ENCODE results near the gene CAMKK1. TPM values are rescaled to one million over a fixed set of nuclear protein-coding genes. Genes with fewer than 3 reads are reported as not detected.
A peak's percentile ranks its signal among the peaks of the same experiment; 100 is the strongest.

CAMKK1 gene
- total RNA-seq, 1 donor from 2014 or later = 6.6 TPM

- Mint-ChIP-seq H3K4me3 (ENCODE audit: low read depth) (no peak overlapping the region), H3K36me3 (ENCODE audit: low read depth) (no peaks in the 10 kb centered on the region), H3K9me3 (no peaks in the 10 kb centered on the region), H3K27ac (no peak overlapping the region), H3K4me1 (ENCODE audit: low read depth) (no peaks in the 10 kb centered on the region), H3K27me3 (ENCODE audit: low read depth) (no peaks in the 10 kb centered on the region)
- intact Hi-C loops (cut with micrococcal nuclease) = no loop called here
- DNase-seq (ENCODE audit: low spot score) = no peak
Measured at GRCh38 chr17:3903051-3903825, 10.4 kb upstream of the CAMKK1 start.

DNA sequence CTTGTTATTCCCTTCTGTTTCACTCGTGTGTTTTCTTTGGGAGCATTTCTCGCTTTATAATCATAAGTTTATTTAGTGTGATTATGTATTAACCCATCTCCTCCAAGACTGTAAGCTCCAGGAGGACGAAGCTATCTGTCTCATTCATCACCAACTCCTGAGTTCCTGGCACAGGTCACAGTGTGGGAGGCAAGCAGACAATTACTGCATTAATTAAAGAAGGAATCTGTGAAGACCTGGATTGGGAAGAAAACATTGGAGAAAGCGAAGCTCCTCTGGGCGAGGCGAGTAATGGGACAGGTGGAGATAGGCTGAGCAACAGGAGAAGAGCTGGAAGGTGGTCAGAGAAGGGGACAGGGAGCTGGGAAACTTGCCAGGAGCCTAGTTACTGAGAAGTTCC is 7.8 kb upstream of the CAMKK1 start:
- Mint-ChIP-seq H3K27ac (no peak overlapping the region), H3K9me3 (no peaks in the 10 kb centered on the region), H3K27me3 (ENCODE audit: low read depth) (no peaks in the 10 kb centered on the region), H3K4me3 (ENCODE audit: low read depth) (no peak overlapping the region), H3K36me3 (ENCODE audit: low read depth) (no peaks in the 10 kb centered on the region), H3K4me1 (ENCODE audit: low read depth) (no peaks in the 10 kb centered on the region)
- intact Hi-C loops (cut with micrococcal nuclease) = no loop called here
- no peak for DNase-seq (ENCODE audit: low spot score)

DNA sequence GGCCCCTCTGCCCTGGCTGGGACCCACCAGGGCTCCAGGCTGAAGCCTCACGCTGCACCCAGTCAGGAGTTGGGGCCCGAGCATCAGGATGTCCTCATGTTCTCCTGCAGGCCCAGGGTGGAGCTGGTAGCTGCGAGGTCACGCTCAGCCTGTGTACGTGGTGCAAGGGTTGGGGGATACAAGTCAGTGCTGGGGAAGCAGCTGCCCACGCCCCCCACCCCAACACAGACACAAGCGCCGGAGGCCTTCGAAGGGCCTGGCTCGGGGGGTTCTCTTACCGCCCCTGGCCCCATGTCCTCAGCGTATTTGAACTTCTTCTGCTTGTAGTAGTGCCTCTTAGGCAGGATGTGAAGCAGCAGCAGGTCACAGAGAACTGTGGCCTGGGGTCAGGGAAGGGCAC is 4.9 kb upstream of the CAMKK1 start:
- Mint-ChIP-seq H3K4me3 (ENCODE audit: low read depth) (no peak overlapping the region), H3K27me3 (ENCODE audit: low read depth) (no peaks in the 10 kb centered on the region), H3K36me3 (ENCODE audit: low read depth) (no peaks in the 10 kb centered on the region), H3K9me3 (no peaks in the 10 kb centered on the region), H3K4me1 (ENCODE audit: low read depth) (peaks cover 10% of the 10 kb centered on the region), H3K27ac (no peak overlapping the region)
- intact Hi-C loops (cut with micrococcal nuclease) = no loop called here
- DNase-seq (ENCODE audit: low spot score) = no peak

GRCh38 chr17:3896968-3897235 is 4.0 kb upstream of the CAMKK1 start:
- Mint-ChIP-seq H3K36me3 (ENCODE audit: low read depth) (no peaks in the 10 kb centered on the region), H3K27ac (no peak overlapping the region), H3K9me3 (no peaks in the 10 kb centered on the region), H3K4me1 (ENCODE audit: low read depth) (peaks cover 12% of the 10 kb centered on the region), H3K27me3 (ENCODE audit: low read depth) (no peaks in the 10 kb centered on the region), H3K4me3 (ENCODE audit: low read depth) (no peak overlapping the region)
- DNase-seq (ENCODE audit: low spot score) = no peak
- intact Hi-C loops (cut with micrococcal nuclease) = no loop called here

GRCh38 chr17:3896108-3896967 is 3.5 kb upstream of the CAMKK1 start:
- H3K9me3 Mint-ChIP-seq = no peaks in the 10 kb centered on the region
- no peak for DNase-seq (ENCODE audit: low spot score)
- peaks cover 17% of the 10 kb centered on the region for H3K4me1 Mint-ChIP-seq (ENCODE audit: low read depth)
- peaks cover 3% of the 10 kb centered on the region for H3K27me3 Mint-ChIP-seq (ENCODE audit: low read depth)
- no peak overlapping the region for H3K27ac Mint-ChIP-seq
- intact Hi-C loops (cut with micrococcal nuclease) = no loop called here
- H3K36me3 Mint-ChIP-seq (ENCODE audit: low read depth) = no peaks in the 10 kb centered on the region
- H3K4me3 Mint-ChIP-seq (ENCODE audit: low read depth) = no peak overlapping the region

GRCh38 chr17:3895354-3895753 is 2.5 kb upstream of the CAMKK1 start:
- Mint-ChIP-seq H3K4me1 (ENCODE audit: low read depth) (peaks cover 20% of the 10 kb centered on the region), H3K4me3 (ENCODE audit: low read depth) (no peak overlapping the region), H3K27me3 (ENCODE audit: low read depth) (peaks cover 6% of the 10 kb centered on the region), H3K36me3 (ENCODE audit: low read depth) (no peaks in the 10 kb centered on the region), H3K9me3 (no peaks in the 10 kb centered on the region), H3K27ac (no peak overlapping the region)
- DNase-seq (ENCODE audit: low spot score) = no peak
- intact Hi-C loops (cut with micrococcal nuclease) = no loop called here

DNA sequence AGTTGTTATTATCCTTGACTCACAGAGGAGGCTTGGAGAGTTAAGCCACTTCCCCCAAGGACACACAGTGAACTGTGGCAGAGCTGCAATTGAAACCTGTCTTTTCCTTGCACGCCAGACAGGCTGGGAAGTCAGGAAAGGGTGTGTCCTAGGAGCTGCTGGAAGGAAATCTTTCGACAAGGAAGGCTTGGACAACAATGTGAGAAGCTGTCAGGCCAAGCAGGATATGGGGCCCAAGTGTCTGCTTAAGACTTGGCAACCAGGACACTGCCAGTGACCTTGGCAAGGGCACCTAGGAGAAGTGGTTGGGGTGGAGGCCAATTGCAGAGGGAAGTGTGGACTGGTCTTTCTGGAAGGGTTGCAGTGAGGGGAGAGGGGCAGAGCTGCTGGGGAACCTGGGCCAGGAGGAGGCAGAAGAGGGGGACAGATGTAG is 2.1 kb upstream of the CAMKK1 start:
- H3K36me3 Mint-ChIP-seq (ENCODE audit: low read depth) = no peaks in the 10 kb centered on the region
- no peak overlapping the region for H3K4me3 Mint-ChIP-seq (ENCODE audit: low read depth)
- peaks cover 6% of the 10 kb centered on the region for H3K27me3 Mint-ChIP-seq (ENCODE audit: low read depth)
- H3K9me3 Mint-ChIP-seq = no peaks in the 10 kb centered on the region
- intact Hi-C loops (cut with micrococcal nuclease) = no loop called here
- H3K4me1 Mint-ChIP-seq (ENCODE audit: low read depth) = peaks cover 23% of the 10 kb centered on the region
- no peak overlapping the region for H3K27ac Mint-ChIP-seq
- no peak for DNase-seq (ENCODE audit: low spot score)

DNA sequence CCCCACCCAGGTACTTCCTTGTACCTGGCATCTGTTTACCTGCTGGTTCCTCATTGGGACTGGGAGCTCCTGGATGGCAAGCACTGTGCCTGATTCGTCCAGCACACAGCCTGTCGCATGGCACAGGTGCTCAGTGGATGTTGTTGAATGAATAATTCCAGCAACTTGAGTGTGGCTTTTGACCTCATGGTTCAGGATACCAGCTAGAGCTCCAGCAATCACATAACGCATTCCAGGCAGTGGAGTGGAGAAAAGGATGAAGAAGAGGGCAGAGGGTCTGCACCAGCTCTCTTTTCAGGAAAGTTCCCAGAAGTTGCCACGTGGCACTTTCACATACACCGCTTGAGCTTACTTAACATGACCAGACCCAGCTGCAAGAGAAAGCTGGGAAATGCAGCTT is 1.3 kb upstream of the CAMKK1 start:
- intact Hi-C loops (cut with micrococcal nuclease) = no loop called here
- H3K9me3 Mint-ChIP-seq = no peaks in the 10 kb centered on the region
- H3K27me3 Mint-ChIP-seq (ENCODE audit: low read depth) = peaks cover 6% of the 10 kb centered on the region
- peaks cover 23% of the 10 kb centered on the region for H3K4me1 Mint-ChIP-seq (ENCODE audit: low read depth)
- no peaks in the 10 kb centered on the region for H3K36me3 Mint-ChIP-seq (ENCODE audit: low read depth)
- peak overlapping the region; percentile 79 for H3K27ac Mint-ChIP-seq
- peak overlapping the region; percentile 79 for H3K4me3 Mint-ChIP-seq (ENCODE audit: low read depth)
- DNase-seq (ENCODE audit: low spot score) = no peak

GRCh38 chr17:3893720-3894116 is 865 bp upstream of the CAMKK1 start:
- H3K4me1 Mint-ChIP-seq (ENCODE audit: low read depth) = peaks cover 23% of the 10 kb centered on the region
- DNase-seq (ENCODE audit: low spot score) = no peak

DNA sequence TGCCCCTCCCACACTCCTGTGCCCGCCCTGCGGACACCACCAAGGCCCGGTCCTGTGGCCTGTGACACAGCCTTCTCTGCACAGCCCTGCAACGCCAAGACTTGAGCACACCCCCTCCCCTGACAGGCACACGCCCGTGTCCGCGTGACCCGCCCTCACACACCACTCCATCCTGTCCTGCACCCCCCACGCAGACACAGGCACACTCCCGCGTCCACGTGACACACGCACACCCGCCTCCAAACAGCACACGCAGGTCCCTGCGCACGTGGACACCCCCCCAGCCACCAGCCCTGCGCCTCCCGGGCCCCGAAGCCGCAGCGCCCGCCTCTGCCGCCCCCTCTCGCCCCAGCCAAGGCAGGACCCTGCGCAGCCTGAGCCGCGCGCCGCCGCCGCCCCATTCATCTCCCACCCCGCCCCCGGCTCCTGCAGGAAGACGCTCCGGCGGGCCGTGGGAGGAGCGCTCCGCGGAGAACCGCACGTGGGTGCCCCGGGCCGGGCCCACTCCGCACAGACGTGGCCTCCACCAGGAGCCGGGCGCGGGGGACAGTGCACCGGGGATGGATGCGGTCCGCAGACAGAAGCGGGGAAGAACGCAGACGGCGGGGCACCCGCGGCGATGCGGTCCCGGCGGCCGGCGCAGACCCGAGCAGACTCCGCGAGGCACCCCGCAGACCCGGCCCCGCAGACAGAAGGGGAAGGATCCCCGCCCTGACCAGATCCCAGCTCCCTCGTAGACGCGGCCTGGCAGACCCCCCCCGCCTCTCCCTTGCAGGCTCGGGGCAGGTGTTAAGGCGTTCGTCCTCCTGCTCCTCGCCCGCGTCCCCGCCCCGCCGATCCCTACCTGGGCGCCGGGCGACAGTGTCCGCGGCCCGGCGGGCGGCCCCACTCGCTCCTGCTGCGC is 506 bp downstream of the CAMKK1 start:
- peak overlapping the region; percentile 74 for H3K4me3 Mint-ChIP-seq (ENCODE audit: low read depth)
- H3K27me3 Mint-ChIP-seq (ENCODE audit: low read depth) = peaks cover 6% of the 10 kb centered on the region
- H3K36me3 Mint-ChIP-seq (ENCODE audit: low read depth) = no peaks in the 10 kb centered on the region
- peak overlapping the region; percentile 66 for H3K27ac Mint-ChIP-seq
- peak; percentile 69 for DNase-seq (ENCODE audit: low spot score)
- peaks cover 26% of the 10 kb centered on the region for H3K4me1 Mint-ChIP-seq (ENCODE audit: low read depth)
- intact Hi-C loops (cut with micrococcal nuclease) = loop anchor here (2.0 kb wide), 1 partner anchor 46 kb away; the partner anchor contains the start of gene NCBP3
- no peaks in the 10 kb centered on the region for H3K9me3 Mint-ChIP-seq

More at GRCh38 chr17:3893720-3894116, 865 bp upstream of the CAMKK1 start:
- intact Hi-C loops (cut with micrococcal nuclease) = loop anchor here (2.0 kb wide), 1 partner anchor 47 kb away; the partner anchor contains the start of gene NCBP3
- peak overlapping the region; percentile 79 for H3K4me3 Mint-ChIP-seq (ENCODE audit: low read depth)
- H3K9me3 Mint-ChIP-seq = no peaks in the 10 kb centered on the region
- H3K27ac Mint-ChIP-seq = peak overlapping the region; percentile 79
- peaks cover 6% of the 10 kb centered on the region for H3K27me3 Mint-ChIP-seq (ENCODE audit: low read depth)
- H3K36me3 Mint-ChIP-seq (ENCODE audit: low read depth) = no peaks in the 10 kb centered on the region

GRCh38 chr17:3891626-3892094 is 1.2 kb downstream of the CAMKK1 start:
- intact Hi-C loops (cut with micrococcal nuclease) = loop anchor here (2.0 kb wide), 1 partner anchor 45 kb away; the partner anchor contains the start of gene NCBP3
- no peak for DNase-seq (ENCODE audit: low spot score)
- Mint-ChIP-seq H3K4me1 (ENCODE audit: low read depth) (peaks cover 33% of the 10 kb centered on the region), H3K9me3 (no peaks in the 10 kb centered on the region), H3K36me3 (ENCODE audit: low read depth) (no peaks in the 10 kb centered on the region), H3K27me3 (ENCODE audit: low read depth) (peaks cover 6% of the 10 kb centered on the region), H3K4me3 (ENCODE audit: low read depth) (peak overlapping the region; percentile 74), H3K27ac (peak overlapping the region; percentile 60)

GRCh38 chr17:3890878-3891219 is 2.0 kb downstream of the CAMKK1 start:
- H3K27ac Mint-ChIP-seq = no peak overlapping the region
- H3K4me1 Mint-ChIP-seq (ENCODE audit: low read depth) = peaks cover 35% of the 10 kb centered on the region
- intact Hi-C loops (cut with micrococcal nuclease) = no loop called here
- H3K4me3 Mint-ChIP-seq (ENCODE audit: low read depth) = peak overlapping the region; percentile 74
- H3K9me3 Mint-ChIP-seq = no peaks in the 10 kb centered on the region
- peaks cover 6% of the 10 kb centered on the region for H3K27me3 Mint-ChIP-seq (ENCODE audit: low read depth)
- H3K36me3 Mint-ChIP-seq (ENCODE audit: low read depth) = no peaks in the 10 kb centered on the region
- DNase-seq (ENCODE audit: low spot score) = no peak
